ENCODE measurements around the gene ATP8A2. TPM values are rescaled to one million over a fixed set of nuclear protein-coding genes. Genes with fewer than 3 reads are reported as not detected.

The ATP8A2 gene
- total and polyA plus RNA-seq, 4 donors, result 0.31 to 2.7 (median 1.1) TPM

DNA sequence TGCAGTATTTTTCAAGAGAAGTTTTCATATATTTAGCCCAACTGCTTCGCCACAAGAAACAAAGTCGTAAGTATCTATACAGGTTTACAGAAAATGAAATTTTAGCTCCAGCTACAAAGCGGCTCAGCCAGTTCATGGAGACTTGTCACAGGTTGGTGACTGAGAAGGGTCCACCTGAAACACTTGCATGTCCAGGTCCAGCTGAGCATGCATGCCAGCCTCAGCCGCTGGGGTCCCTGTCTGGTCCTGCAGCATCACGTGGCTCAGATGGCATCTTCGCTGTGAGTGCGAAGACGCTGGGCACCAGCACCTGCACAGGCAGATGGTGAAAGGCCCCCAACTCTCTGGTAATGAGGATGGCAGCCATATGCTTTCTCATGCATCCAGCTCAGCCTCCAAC, 616.2 kb downstream of the ATP8A2 start:
- WGBS, 2 donors, result 96% methylated on average over 8 of the region's 8 CpGs
- TF ChIP-seq, protein P1, sequence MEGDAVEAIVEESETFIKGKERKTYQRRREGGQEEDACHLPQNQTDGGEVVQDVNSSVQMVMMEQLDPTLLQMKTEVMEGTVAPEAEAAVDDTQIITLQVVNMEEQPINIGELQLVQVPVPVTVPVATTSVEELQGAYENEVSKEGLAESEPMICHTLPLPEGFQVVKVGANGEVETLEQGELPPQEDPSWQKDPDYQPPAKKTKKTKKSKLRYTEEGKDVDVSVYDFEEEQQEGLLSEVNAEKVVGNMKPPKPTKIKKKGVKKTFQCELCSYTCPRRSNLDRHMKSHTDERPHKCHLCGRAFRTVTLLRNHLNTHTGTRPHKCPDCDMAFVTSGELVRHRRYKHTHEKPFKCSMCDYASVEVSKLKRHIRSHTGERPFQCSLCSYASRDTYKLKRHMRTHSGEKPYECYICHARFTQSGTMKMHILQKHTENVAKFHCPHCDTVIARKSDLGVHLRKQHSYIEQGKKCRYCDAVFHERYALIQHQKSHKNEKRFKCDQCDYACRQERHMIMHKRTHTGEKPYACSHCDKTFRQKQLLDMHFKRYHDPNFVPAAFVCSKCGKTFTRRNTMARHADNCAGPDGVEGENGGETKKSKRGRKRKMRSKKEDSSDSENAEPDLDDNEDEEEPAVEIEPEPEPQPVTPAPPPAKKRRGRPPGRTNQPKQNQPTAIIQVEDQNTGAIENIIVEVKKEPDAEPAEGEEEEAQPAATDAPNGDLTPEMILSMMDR (IDR thresholded peaks at IDR 0.05; ENCODE audit: control extremely low read depth, extremely low read depth), result no peak
- H3K4me1 ChIP-seq (ENCODE audit: control insufficient read depth in 5 of 5, insufficient read depth in 5 of 5, low read length in 5 of 5), result no peaks in the 10 kb centered on the region
- H3K4me3 ChIP-seq, result no peak overlapping the region
- no peak for DNase-seq
- H3K36me3 ChIP-seq (ENCODE audit: control insufficient read depth in 4 of 4, insufficient read depth in 4 of 4, low read length in 4 of 4), result no peaks in the 10 kb centered on the region
- H3K9ac ChIP-seq (ENCODE audit: insufficient read depth in 1 of 2, low read length in 2 of 2), result no peak overlapping the region
- H3K27me3 ChIP-seq (ENCODE audit: control insufficient read depth in 3 of 3, insufficient read depth in 3 of 3, low read length in 2 of 3), result no peaks in the 10 kb centered on the region
- no peak overlapping the region for H3K27ac ChIP-seq (ENCODE audit: low read depth in 1 of 2, low read length in 1 of 2)
- no peak for ATAC-seq (ENCODE audit: insufficient read depth, low FRiP score)
- peaks cover 0 to 5% (median 0%) of the 10 kb centered on the region in 4 donors for H3K9me3 ChIP-seq (ENCODE audit: control insufficient read depth in 4 of 4, insufficient read depth in 3 of 4, low read length in 3 of 4)

DNA sequence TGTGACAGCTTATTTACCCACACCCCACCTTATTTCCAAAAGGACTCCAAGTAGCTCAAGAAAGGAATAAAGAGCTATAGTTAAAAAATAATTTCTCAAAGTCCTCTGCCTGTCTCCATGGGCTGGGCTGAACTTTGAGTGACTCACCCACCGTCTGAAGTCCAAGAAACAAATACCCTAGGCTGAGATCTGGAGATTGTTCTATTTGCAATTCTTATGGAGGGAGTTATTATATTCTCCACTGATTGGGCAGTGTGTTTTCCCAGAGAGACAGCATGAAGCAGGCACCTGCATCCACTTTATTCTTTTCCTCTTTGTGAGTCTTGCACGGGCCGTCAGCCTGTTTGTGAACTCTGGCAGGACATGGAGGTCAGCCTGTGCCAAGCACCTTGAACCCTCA, 616.9 kb downstream of the ATP8A2 start:
- H3K9me3 ChIP-seq (ENCODE audit: control insufficient read depth in 4 of 4, insufficient read depth in 3 of 4, low read length in 3 of 4), result peaks cover 0 to 5% (median 0%) of the 10 kb centered on the region in 4 donors
- H3K27ac ChIP-seq (ENCODE audit: low read depth in 1 of 2, low read length in 1 of 2), result no peak overlapping the region
- TF ChIP-seq, protein P1 (IDR thresholded peaks at IDR 0.05; ENCODE audit: control extremely low read depth, extremely low read depth), result no peak
- DNase-seq (no peak), ATAC-seq (ENCODE audit: insufficient read depth, low FRiP score) (no peak)
- 54 to 64% methylated on average over 3 of the region's 3 CpGs for WGBS, 2 donors
- H3K9ac ChIP-seq (ENCODE audit: insufficient read depth in 1 of 2, low read length in 2 of 2), result no peak overlapping the region
- no peaks in the 10 kb centered on the region for H3K4me1 ChIP-seq (ENCODE audit: control insufficient read depth in 5 of 5, insufficient read depth in 5 of 5, low read length in 5 of 5)
- no peaks in the 10 kb centered on the region for H3K27me3 ChIP-seq (ENCODE audit: control insufficient read depth in 3 of 3, insufficient read depth in 3 of 3, low read length in 2 of 3)
- no peak overlapping the region for H3K4me3 ChIP-seq
- H3K36me3 ChIP-seq (ENCODE audit: control insufficient read depth in 4 of 4, insufficient read depth in 4 of 4, low read length in 4 of 4), result no peaks in the 10 kb centered on the region

DNA sequence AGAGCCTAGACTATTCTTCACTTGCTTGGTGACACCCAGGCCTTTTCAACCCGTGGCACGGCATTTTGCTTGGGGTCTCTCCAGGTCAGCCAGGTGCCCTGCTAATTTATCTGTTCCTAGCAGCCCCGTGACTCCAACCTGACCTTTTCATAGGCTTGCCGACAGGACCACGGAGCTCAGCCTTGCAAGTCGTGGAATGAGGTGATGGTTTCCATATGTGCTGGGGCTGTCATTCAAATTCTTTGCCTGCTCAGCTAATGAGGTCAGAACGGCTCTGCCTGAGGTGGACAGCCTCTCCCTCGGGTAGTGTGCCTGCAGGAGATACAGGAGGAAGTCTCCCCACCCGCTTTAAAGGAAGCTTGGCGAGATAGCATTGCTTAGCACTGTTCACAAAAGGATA, 619.0 kb downstream of the ATP8A2 start:
- ATAC-seq (ENCODE audit: insufficient read depth, low FRiP score), result no peak
- H3K4me3 ChIP-seq, result no peak overlapping the region
- 45 to 46% methylated on average over 10 of the region's 10 CpGs for WGBS, 2 donors

More for the DNA sequence above, 619.0 kb downstream of the ATP8A2 start:
- Histone ChIP-seq H3K36me3 (ENCODE audit: control insufficient read depth in 4 of 4, insufficient read depth in 4 of 4, low read length in 4 of 4) (no peaks in the 10 kb centered on the region), H3K4me1 (ENCODE audit: control insufficient read depth in 5 of 5, insufficient read depth in 5 of 5, low read length in 5 of 5) (no peaks in the 10 kb centered on the region), H3K27ac (ENCODE audit: low read depth in 1 of 2, low read length in 1 of 2) (no peak overlapping the region), H3K27me3 (ENCODE audit: control insufficient read depth in 3 of 3, insufficient read depth in 3 of 3, low read length in 2 of 3) (no peaks in the 10 kb centered on the region), H3K9me3 (ENCODE audit: control insufficient read depth in 4 of 4, insufficient read depth in 3 of 4, low read length in 3 of 4) (peaks cover 0 to 5% (median 1%) of the 10 kb centered on the region in 4 donors), H3K9ac (ENCODE audit: insufficient read depth in 1 of 2, low read length in 2 of 2) (no peak overlapping the region)
- no peak for DNase-seq
- TF ChIP-seq, protein P1 (IDR thresholded peaks at IDR 0.05; ENCODE audit: control extremely low read depth, extremely low read depth), result no peak
